ENCODE results near the gene FAM20B. TPM values are rescaled to one million over a fixed set of nuclear protein-coding genes. Genes with fewer than 3 reads are reported as not detected.
A peak's percentile ranks its signal among the peaks of the same experiment; 100 is the strongest.

The FAM20B gene
- total and polyA plus RNA-seq, 2 of the 8 experiments (the other 6 are each of a cell fraction or from before 2014, with no cell fraction given), result 8.3 to 36.6 TPM

DNA sequence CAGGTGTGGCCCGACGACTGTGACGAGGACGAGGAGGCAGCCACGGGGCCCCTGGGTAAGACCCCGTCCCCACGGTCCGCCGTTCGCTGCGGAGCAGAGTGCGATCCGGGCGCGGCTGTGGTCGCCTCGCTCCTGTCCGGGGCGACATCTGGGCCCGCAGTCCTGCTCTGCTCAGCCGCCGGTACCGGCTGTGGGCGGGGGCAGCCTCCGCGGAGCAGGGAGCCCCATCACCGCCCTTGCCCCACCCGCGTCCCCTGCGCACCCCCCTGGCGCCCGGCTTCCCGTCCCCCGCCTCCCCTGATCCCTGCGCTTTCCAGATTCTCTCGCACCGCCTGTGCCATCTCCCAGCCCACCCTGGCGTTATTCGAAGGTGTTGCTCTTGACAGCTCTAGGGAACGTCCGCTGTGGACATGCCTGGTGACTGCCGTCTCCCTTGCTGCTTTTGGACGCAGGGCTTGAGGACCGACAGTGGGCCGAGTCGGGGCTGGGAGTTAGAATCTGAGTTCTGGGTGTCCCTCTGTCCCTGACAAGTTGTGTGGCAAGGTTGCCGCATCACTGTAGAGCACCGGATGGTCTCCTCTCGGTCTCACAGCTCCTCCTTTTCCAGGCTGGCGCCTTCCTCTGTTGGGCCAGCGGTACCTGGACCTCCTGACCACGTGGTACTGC is 56.8 kb downstream of the FAM20B start:
- FAIRE-seq (no peak), DNase-seq (ENCODE audit: low read depth in 1 of 2, low spot score in 2 of 2) (peak in 1 of 2 experiments; percentile 69)
- Histone ChIP-seq H2AFZ (ENCODE audit: low read length) (peak overlapping the region; percentile 68; the same call in 1 of the 2 replicates), H4K8ac (ENCODE audit: extremely low read depth, insufficient read depth, low read length) (peak overlapping the region; percentile 70; the same call in 1 of the 2 replicates), H3K27ac (ENCODE audit: low read depth, low read length) (no peak overlapping the region), H3K56ac (replicated peaks; ENCODE audit: insufficient read length, low read depth, low read length) (no peak overlapping the region), H4K5ac (ENCODE audit: insufficient read length, low read depth, low read length) (no peak overlapping the region), H3K4me3 (ENCODE audit: extremely low read depth in 1 of 4, insufficient read depth in 2 of 4, low read depth in 3 of 4, low read length in 4 of 4) (peak overlapping the region; percentile 55 to 74 (median 70)), H4K91ac (replicated peaks; ENCODE audit: insufficient read length, low read length) (no peak overlapping the region), H3K9ac (replicated peaks in 1 of 4; ENCODE audit: extremely low read depth in 1 of 4, low read depth in 3 of 4, low read length in 3 of 4) (peak overlapping the region; percentile 61 to 72 (median 62); a peak in 6 of 7 replicates), H3K4ac (replicated peaks; ENCODE audit: insufficient read length, low read depth, low read length) (no peak overlapping the region), H2BK20ac (ENCODE audit: low read length) (no peak overlapping the region), H3K4me2 (ENCODE audit: insufficient read depth in 1 of 2, low read depth in 2 of 2, low read length in 2 of 2) (peak overlapping the region; percentile 98 to 99), H3K23me2 (ENCODE audit: low read depth, low read length) (peaks cover 13% of the 10 kb centered on the region), H3K23ac (ENCODE audit: insufficient read length) (no peak overlapping the region), H3K36me3 (ENCODE audit: control insufficient read depth in 2 of 4, insufficient read depth in 4 of 4, low read length in 3 of 4) (no peaks in the 10 kb centered on the region; a peak in 1 of 8 replicates), H4K20me1 (replicated peaks in 1 of 2; ENCODE audit: control insufficient read depth in 1 of 2, insufficient read depth in 2 of 2, low read length in 2 of 2) (no peaks in the 10 kb centered on the region), H3K27me3 (replicated peaks in 1 of 4; ENCODE audit: control insufficient read depth in 3 of 4, extremely low read depth in 1 of 4, insufficient read depth in 3 of 4, low read length in 3 of 4) (no peaks in the 10 kb centered on the region), H2AK5ac (ENCODE audit: low read depth, low read length) (no peak overlapping the region), H3K79me2 (ENCODE audit: control insufficient read depth in 1 of 2, insufficient read depth in 2 of 2, low read length in 2 of 2) (no peaks in the 10 kb centered on the region), H3K79me1 (ENCODE audit: low read depth, low read length) (peaks cover 3% of the 10 kb centered on the region), H2BK15ac (ENCODE audit: low read length) (no peak overlapping the region), H3K9me3 (ENCODE audit: insufficient read depth in 2 of 2, low read depth in 1 of 2, low read length in 1 of 2) (no peaks in the 10 kb centered on the region), H2BK12ac (ENCODE audit: low read depth, low read length) (no peak overlapping the region), H2BK5ac (ENCODE audit: low read depth, low read length) (peak overlapping the region; percentile 30; the same call in 1 of the 2 replicates), H3K14ac (ENCODE audit: insufficient read length) (no peak overlapping the region), H3K18ac (ENCODE audit: extremely low read depth, low read length) (peak overlapping the region; percentile 90), H3K4me1 (replicated peaks in 1 of 4; ENCODE audit: control insufficient read depth in 3 of 4, insufficient read depth in 4 of 4, low read length in 3 of 4) (peaks cover 0 to 17% (median 10%) of the 10 kb centered on the region in 4 experiments; a peak in 6 of 7 replicates), H2BK120ac (replicated peaks; ENCODE audit: low read depth, low read length) (no peak overlapping the region)
- POLR2A ChIA-PET (ENCODE audit: partially characterized antibody), result interaction anchor here (1.2 to 2.2 kb wide), 5 partner anchors 9 to 38 kb away, joined by 3 to 9 read pairs (median 4); no protein-coding TSS in a partner anchor
- WGBS, 2 experiments (ENCODE audit: extremely low coverage in 1 of 2, insufficient coverage in 1 of 2, insufficient read length in 1 of 2, insufficient replicate concordance in 2 of 2, low coverage in 1 of 2, low lambda C conversion rate in 2 of 2, missing lambda C conversion rate in 1 of 2), result 1% methylated on average over 35 of the region's 52 CpGs; no CpG with 5 or more reads in 1 of the 2 experiments
- CTCF ChIA-PET (ENCODE audit: partially characterized antibody), result interaction anchor here (0.5 to 4.2 kb wide), 5 partner anchors 11 to 286 kb away, joined by 3 to 15 read pairs (median 3); no protein-coding TSS in a partner anchor
- no peak for TF ChIP-seq SP4 (IDR thresholded peaks at IDR 0.05; ENCODE audit: low read length)
- TF ChIP-seq ZNF274 (IDR thresholded peaks at IDR 0.05; ENCODE audit: borderline replicate concordance, extremely low read depth, low read length), result no peak
- TF ChIP-seq, protein P1, sequence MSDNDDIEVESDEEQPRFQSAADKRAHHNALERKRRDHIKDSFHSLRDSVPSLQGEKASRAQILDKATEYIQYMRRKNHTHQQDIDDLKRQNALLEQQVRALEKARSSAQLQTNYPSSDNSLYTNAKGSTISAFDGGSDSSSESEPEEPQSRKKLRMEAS (IDR thresholded peaks at IDR 0.05), result peak; percentile 78
- no peak for TF ChIP-seq YY1 (IDR thresholded peaks at IDR 0.05; ENCODE audit: low read depth, low read length)
- TF ChIP-seq EZH2 (IDR thresholded peaks at IDR 0.05; ENCODE audit: low read depth, low read length, severe bottlenecking), result no peak
- no peak for TF ChIP-seq SIX5 (IDR thresholded peaks at IDR 0.05; ENCODE audit: low read depth, low read length)
- no peak for TF ChIP-seq CREB1 (IDR thresholded peaks at IDR 0.05)
- no peak for TF ChIP-seq KDM5A (IDR thresholded peaks at IDR 0.05; ENCODE audit: low read length)
- TF ChIP-seq SP1 (IDR thresholded peaks at IDR 0.05; ENCODE audit: low read depth, low read length), result no peak
- TF ChIP-seq POU5F1 (IDR thresholded peaks at IDR 0.05; ENCODE audit: low read depth, low read length), result no peak
- peak; percentile 39 for TF ChIP-seq KDM4A (IDR thresholded peaks at IDR 0.05; ENCODE audit: low read depth, low read length, severe bottlenecking)
- no peak for TF ChIP-seq CHD1 (IDR thresholded peaks at IDR 0.05; ENCODE audit: low read depth, low read length)
- no peak for TF ChIP-seq CEBPB (IDR thresholded peaks at IDR 0.05; ENCODE audit: low read depth, low read length)
